PFSK-1 (cell line): ENCODE data around the gene TTC19.

Source experiments
- FOXP2 ChIP-seq: optimal IDR thresholded peaks from 2 replicates; pipeline ENCODE3; 2011; ENCODE audit warnings: borderline replicate concordance, control low read depth, inconsistent platforms; ENCODE audit not compliant: insufficient read depth; ENCODE audit errors: extremely low read length, extremely low read depth
- POLR2AphosphoS5 ChIP-seq: IDR thresholded peaks from 2 replicates; pipeline ENCODE4 v1.6.1; 2012; ENCODE audit warnings: low read depth, mild to moderate bottlenecking, control low read depth, low read length, moderate library complexity
- TAF1 ChIP-seq: IDR thresholded peaks from 2 replicates; pipeline ENCODE4 v1.6.1; 2012; ENCODE audit warnings: low read length, control low read depth, borderline replicate concordance; ENCODE audit not compliant: insufficient read depth
- TF ChIP-seq, protein P1 (sequence below), 2 experiments: IDR thresholded peaks; 2 replicates each; pipeline versions ENCODE4 v1.6.1 to v1.8.0; 2011 to 2012; ENCODE audit warnings: low read depth in 2 of 2, low read length in 2 of 2, control low read depth in 1 of 2, inconsistent platforms in 1 of 2, mild to moderate bottlenecking in 1 of 2, moderate library complexity in 1 of 2; ENCODE audit not compliant: insufficient read depth in 1 of 2

DNA sequence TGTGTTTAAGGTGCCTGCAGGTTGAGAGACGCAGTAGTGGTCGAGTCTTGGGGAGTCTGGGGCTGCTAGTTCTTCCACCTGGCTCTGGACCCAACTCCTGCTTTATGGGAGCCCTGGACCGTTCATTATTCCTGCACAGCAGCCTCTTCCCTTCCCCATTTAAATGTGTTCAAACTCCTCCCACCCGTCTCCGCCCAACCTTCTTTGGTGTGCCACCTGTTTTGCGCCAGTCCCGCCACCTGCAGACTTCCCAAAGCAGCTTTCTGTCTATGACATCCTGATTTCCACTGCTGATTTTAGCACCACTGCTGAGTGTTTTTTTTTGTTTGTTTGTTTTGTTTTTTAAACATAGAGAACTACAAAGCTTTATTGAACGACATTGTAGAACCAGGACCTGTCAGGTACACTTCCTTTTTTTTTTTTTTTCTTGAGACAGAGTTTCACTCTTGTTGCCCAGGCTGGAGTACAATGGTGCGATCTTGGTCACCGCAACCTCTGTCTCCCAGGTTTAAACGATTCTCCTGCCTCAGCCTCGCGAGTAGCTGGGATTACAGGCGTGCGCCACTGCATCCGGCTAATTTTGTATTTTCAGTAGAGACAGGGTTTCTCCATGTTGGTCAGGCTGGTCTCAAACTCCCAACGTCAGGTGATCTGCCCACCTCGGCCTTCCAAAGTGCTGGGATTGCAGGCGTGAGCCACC, 41.9 kb upstream of the TTC19 start:
- no peak for TF ChIP-seq FOXP2
- TF ChIP-seq POLR2AphosphoS5 = no peak
- TF ChIP-seq, protein P1, sequence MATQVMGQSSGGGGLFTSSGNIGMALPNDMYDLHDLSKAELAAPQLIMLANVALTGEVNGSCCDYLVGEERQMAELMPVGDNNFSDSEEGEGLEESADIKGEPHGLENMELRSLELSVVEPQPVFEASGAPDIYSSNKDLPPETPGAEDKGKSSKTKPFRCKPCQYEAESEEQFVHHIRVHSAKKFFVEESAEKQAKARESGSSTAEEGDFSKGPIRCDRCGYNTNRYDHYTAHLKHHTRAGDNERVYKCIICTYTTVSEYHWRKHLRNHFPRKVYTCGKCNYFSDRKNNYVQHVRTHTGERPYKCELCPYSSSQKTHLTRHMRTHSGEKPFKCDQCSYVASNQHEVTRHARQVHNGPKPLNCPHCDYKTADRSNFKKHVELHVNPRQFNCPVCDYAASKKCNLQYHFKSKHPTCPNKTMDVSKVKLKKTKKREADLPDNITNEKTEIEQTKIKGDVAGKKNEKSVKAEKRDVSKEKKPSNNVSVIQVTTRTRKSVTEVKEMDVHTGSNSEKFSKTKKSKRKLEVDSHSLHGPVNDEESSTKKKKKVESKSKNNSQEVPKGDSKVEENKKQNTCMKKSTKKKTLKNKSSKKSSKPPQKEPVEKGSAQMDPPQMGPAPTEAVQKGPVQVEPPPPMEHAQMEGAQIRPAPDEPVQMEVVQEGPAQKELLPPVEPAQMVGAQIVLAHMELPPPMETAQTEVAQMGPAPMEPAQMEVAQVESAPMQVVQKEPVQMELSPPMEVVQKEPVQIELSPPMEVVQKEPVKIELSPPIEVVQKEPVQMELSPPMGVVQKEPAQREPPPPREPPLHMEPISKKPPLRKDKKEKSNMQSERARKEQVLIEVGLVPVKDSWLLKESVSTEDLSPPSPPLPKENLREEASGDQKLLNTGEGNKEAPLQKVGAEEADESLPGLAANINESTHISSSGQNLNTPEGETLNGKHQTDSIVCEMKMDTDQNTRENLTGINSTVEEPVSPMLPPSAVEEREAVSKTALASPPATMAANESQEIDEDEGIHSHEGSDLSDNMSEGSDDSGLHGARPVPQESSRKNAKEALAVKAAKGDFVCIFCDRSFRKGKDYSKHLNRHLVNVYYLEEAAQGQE (IDR thresholded peaks at IDR 0.05; ENCODE audit: insufficient read depth in 1 of 2, low read depth in 2 of 2, low read length in 2 of 2) = no peak
- no peak for TF ChIP-seq TAF1
